ENCODE results near the gene GSG1L.

- no peak for TF ChIP-seq CEBPB (IDR thresholded peaks at IDR 0.05)
- no peak for TF ChIP-seq EGR1 (IDR thresholded peaks at IDR 0.05)
- TF ChIP-seq YY1 (IDR thresholded peaks at IDR 0.05; ENCODE audit: low read depth): no peak
- no peak for TF ChIP-seq FOXM1 (IDR thresholded peaks at IDR 0.05; ENCODE audit: borderline replicate concordance, low read depth)
- no peak for TF ChIP-seq MAX (IDR thresholded peaks at IDR 0.05)
- no peak for TF ChIP-seq EP300 (IDR thresholded peaks at IDR 0.05; ENCODE audit: borderline replicate concordance)
- no peak for TF ChIP-seq RAD21 (IDR thresholded peaks at IDR 0.05; ENCODE audit: low read depth)
- TF ChIP-seq REST (IDR thresholded peaks at IDR 0.05; ENCODE audit: low read depth): no peak
These were observed 169.1 kb downstream of the GSG1L start for GRCh38 chr16:27894386-27894785.
